Erythroblast (primary cell): ENCODE data around the gene FTO.

ENCODE experiments used
- DNase-seq, 2 experiments: peaks; one replicate each; lab custom pipeline; 2025; lab: John Stamatoyannopoulos, UW
- GATA1 ChIP-seq: IDR thresholded peaks from 2 replicates; pipeline ENCODE4 v1.6.1; 2011; ENCODE audit warnings: low read depth, mild to moderate bottlenecking, control low read depth, low read length, moderate library complexity
- POLR2A ChIP-seq: IDR thresholded peaks from 2 replicates; pipeline ENCODE4 v1.6.1; 2011; ENCODE audit warnings: mild to moderate bottlenecking, low read length

FTO gene

GRCh38 chr16:54077050-54077821, 373.3 kb downstream of the FTO start:
- TF ChIP-seq GATA1: no peak
- TF ChIP-seq POLR2A: no peak
- DNase-seq: peak in 1 of 2 experiments; percentile 4

- DNase-seq: no peak
- TF ChIP-seq POLR2A: no peak
- no peak for TF ChIP-seq GATA1
Measured at GRCh38 chr16:54080524-54081008, 376.6 kb downstream of the FTO start.

DNA sequence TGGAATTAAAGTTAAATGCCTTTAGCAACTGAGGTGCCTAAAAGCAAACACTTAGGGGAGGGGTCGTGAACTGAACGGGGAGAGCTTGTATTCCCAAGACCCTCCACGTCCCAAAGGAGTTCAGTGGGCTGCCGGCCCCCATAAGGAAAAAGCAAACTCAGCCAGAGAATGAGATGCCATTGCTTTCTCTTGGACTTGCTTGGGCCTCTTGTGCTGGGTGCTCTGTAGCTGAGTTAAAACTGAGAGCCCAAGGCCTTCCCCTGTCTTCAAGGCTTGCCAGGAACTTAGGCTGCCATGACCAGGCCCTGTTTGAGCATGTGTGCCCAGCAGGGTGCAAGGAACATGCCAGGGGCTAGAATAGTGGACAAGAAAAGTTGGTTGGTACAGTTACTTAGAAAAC, 382.8 kb downstream of the FTO start:
- DNase-seq: no peak

GRCh38 chr16:54090602-54091001, 386.6 kb downstream of the FTO start:
- TF ChIP-seq GATA1: no peak
- no peak for TF ChIP-seq POLR2A
- DNase-seq: no peak

More for the DNA sequence above, 382.8 kb downstream of the FTO start:
- TF ChIP-seq GATA1: no peak
- no peak for TF ChIP-seq POLR2A

- no peak for DNase-seq
Measured at GRCh38 chr16:54093281-54093680, 389.3 kb downstream of the FTO start.

GRCh38 chr16:54094641-54095040, 390.7 kb downstream of the FTO start:
- DNase-seq: no peak
- TF ChIP-seq POLR2A (no peak), GATA1 (no peak)

More at GRCh38 chr16:54093281-54093680, 389.3 kb downstream of the FTO start:
- TF ChIP-seq POLR2A (no peak), GATA1 (no peak)

DNA sequence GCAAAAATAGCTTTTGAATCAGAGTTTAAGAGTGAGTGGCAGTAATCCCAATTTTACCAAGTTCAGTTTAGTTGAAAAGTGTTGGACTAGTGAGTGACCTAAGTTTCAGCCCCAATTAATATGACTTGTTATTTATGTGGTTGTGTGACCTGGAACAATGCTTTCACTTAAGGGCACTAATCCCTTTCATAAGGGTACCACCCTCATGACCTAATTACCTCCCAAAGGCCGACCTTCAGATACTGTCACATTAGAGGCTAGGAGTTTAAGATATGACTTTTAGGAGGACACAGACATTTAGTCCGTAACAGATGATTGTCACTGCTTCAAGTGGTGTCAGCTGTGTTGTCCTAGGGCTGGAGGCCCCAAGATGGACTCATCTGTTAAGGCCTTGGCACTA, 392.7 kb downstream of the FTO start:
- no peak for DNase-seq
- no peak for TF ChIP-seq POLR2A

DNA sequence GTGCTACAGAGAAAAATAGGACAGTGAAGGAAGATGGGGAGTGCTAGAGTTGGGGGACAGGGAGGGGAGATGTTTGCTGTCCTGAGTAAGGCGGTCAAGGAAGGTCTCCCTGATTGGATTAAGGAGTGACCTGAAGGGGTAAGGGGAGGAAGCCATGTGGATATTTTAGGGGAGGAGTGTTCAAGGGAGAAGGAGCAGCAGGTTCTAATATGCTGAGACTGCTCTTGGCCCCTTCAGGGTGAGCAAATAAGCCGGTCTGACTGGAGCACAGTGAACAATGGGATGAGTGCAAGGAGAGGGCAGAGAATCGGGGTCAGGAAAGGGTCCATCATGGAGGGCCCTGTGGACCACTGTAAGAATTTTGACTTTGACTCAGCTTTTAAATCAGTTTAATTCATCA, 393.8 kb downstream of the FTO start:
- TF ChIP-seq POLR2A (no peak), GATA1 (no peak)
- DNase-seq: no peak

- DNase-seq: no peak
- TF ChIP-seq POLR2A: no peak
- TF ChIP-seq GATA1: no peak
Measured at GRCh38 chr16:54098247-54098646, 394.3 kb downstream of the FTO start.

DNA sequence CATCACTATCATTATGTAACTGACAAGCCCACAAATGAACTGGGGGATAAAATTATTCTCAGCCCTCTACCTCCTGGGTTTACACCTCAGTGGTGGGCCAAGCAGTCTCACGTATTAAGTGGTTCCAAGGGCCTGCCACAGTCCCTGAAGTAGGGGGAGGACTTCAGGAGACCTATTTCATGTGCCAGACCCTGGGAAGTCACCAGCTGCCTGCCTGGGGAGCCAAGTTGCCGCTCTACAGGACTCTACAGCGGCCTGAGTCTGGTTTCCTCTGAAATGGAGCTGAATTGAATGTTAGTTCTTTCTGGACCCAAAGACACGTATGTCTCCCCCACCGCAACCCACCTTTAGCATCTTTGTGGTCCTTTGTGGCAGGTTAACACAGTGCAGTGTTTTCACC, 395.7 kb downstream of the FTO start:
- no peak for DNase-seq
- TF ChIP-seq POLR2A (no peak), GATA1 (no peak)

GRCh38 chr16:54102888-54103866, 399.2 kb downstream of the FTO start:
- DNase-seq: no peak
- TF ChIP-seq POLR2A: no peak
- no peak for TF ChIP-seq GATA1

DNA sequence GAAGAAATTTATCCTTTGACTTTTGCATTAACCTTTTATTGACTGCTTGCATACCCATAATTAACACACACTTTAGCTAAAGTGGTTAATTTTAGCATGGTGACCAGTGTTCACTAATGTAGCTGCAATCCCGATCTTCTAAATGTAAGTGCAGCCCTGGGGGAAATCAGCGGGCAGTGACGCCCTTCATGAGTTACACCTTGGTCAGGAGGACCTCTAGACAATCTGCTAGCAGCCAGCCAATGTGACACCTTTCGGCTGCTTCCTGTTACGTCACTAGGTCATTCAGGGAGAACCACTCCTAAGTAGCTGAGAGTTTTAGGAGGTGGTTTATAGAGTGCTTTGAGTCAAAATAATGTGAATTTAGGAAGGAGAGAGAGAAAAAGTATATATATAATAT, 402.1 kb downstream of the FTO start:
- DNase-seq: no peak
- TF ChIP-seq GATA1: no peak
- no peak for TF ChIP-seq POLR2A

DNA sequence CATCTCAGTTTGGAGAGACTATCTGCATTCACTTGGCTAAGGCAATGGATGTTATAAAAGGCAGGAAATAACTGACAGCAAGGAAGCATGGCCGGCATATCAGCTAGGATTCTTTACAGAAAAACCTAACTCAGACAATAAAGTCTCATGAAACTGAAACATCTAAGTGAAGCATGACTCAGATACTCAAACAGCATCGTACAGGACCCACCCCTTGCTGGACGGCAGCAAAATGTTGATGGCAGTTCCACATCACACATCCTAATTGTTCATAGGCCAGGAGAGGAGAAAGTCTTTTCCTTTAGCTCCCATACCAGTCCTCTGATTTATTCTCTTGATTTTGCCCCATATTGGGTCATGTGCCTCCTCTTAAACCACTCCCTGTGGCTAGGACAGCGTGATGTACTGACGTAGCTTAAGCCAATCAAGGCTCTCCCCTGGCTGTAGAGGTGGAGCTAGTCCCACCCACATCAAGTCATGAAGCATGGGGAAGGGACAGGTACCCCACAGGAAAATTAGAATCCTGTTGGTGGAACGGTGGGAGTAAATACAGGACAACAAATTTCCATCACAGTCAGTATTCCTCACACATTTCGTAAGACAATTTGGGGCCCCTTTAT, 403.7 kb downstream of the FTO start:
- TF ChIP-seq GATA1: no peak
- no peak for TF ChIP-seq POLR2A

DNA sequence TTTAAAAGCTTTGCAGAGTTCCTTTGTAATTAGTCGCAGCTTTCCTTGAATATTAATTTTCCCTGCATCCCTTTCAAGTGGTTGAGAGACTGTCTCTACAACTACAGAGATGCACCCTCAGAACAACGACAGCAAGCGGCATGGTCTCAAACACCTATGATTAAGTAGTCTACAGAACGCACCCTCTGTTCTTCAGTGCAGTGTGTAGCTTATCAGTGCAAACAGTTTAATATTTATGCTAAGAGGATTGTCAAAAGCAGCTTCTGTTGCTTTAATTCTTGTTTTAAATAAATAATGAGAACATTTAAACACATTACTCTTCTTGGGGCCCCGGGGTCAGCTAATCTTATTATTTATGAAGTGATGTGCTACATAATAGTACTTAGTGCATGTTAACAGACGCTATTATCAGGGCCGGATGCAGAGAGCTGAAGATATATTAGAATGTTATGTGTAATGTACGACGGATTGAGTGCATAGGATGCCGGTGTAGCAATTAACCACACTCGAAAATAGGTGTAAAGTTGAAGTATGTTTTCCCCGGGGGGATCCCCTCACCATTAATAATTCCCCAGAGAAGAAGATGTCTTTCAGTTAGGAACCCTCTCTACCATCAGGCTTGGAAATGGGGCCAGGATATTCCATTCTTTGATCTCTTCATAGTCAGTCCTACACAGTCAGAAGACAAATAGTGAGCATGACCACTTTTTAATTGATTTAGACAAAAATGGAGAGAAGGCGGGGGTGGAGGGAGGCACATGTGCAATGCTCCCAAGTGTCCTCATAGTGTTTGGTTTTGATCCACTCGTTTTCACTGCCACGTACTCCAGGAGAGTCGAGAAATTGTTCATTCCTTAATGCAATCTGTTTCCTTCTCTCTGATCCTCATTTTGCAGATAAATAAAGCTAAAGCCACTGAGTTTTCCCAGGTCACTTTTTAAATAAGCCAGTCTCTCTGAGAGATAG, 406.3 kb downstream of the FTO start:
- TF ChIP-seq POLR2A (no peak), GATA1 (no peak)

More for the DNA sequence above, 403.7 kb downstream of the FTO start:
- no peak for DNase-seq

More for the DNA sequence above, 406.3 kb downstream of the FTO start:
- no peak for DNase-seq
